ENCODE measurements around the gene HEXIM2. TPM values are rescaled to one million over a fixed set of nuclear protein-coding genes. Genes with fewer than 3 reads are reported as not detected.

Gene HEXIM2
- total and polyA plus RNA-seq, 2 of the 13 experiments (the other 11 are each of a cell fraction or from before 2014, with no cell fraction given) = 27.1 to 32.4 TPM

- no peak for TF ChIP-seq POLR2A (IDR thresholded peaks at IDR 0.05; ENCODE audit: insufficient read depth in 1 of 2, low read depth in 2 of 2, low read length in 2 of 2)
- no peak for TF ChIP-seq ZNF326 (CRISPR knock-in tag; IDR thresholded peaks at IDR 0.05; ENCODE audit: borderline replicate concordance)
- TF ChIP-seq JUN (CRISPR knock-in tag; IDR thresholded peaks at IDR 0.05) = peak; percentile 63; the same call in 1 of the 2 replicates
- peak; percentile 66; the same call in 1 of the 2 replicates for TF ChIP-seq ZNF317 (CRISPR knock-in tag; IDR thresholded peaks at IDR 0.05)
- peak; percentile 80 for TF ChIP-seq ZNF547 (CRISPR knock-in tag; IDR thresholded peaks at IDR 0.05)
- TF ChIP-seq, protein P1, sequence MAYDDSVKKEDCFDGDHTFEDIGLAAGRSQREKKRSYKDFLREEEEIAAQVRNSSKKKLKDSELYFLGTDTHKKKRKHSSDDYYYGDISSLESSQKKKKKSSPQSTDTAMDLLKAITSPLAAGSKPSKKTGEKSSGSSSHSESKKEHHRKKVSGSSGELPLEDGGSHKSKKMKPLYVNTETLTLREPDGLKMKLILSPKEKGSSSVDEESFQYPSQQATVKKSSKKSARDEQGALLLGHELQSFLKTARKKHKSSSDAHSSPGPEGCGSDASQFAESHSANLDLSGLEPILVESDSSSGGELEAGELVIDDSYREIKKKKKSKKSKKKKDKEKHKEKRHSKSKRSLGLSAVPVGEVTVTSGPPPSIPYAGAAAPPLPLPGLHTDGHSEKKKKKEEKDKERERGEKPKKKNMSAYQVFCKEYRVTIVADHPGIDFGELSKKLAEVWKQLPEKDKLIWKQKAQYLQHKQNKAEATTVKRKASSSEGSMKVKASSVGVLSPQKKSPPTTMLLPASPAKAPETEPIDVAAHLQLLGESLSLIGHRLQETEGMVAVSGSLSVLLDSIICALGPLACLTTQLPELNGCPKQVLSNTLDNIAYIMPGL (CRISPR knock-in tag; IDR thresholded peaks at IDR 0.05; ENCODE audit: borderline replicate concordance in 1 of 2, low read depth in 1 of 2) = peak; percentile 100
- TF ChIP-seq, protein P2, sequence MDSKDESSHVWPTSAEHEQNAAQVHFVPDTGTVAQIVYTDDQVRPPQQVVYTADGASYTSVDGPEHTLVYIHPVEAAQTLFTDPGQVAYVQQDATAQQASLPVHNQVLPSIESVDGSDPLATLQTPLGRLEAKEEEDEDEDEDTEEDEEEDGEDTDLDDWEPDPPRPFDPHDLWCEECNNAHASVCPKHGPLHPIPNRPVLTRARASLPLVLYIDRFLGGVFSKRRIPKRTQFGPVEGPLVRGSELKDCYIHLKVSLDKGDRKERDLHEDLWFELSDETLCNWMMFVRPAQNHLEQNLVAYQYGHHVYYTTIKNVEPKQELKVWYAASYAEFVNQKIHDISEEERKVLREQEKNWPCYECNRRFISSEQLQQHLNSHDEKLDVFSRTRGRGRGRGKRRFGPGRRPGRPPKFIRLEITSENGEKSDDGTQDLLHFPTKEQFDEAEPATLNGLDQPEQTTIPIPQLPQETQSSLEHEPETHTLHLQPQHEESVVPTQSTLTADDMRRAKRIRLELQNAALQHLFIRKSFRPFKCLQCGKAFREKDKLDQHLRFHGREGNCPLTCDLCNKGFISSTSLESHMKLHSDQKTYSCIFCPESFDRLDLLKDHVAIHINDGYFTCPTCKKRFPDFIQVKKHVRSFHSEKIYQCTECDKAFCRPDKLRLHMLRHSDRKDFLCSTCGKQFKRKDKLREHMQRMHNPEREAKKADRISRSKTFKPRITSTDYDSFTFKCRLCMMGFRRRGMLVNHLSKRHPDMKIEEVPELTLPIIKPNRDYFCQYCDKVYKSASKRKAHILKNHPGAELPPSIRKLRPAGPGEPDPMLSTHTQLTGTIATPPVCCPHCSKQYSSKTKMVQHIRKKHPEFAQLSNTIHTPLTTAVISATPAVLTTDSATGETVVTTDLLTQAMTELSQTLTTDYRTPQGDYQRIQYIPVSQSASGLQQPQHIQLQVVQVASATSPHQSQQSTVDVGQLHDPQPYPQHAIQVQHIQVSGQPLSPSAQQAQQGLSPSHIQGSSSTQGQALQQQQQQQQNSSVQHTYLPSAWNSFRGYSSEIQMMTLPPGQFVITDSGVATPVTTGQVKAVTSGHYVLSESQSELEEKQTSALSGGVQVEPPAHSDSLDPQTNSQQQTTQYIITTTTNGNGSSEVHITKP (CRISPR knock-in tag; IDR thresholded peaks at IDR 0.05; ENCODE audit: low read depth) = peak; percentile 88; the same call in 1 of the 2 replicates
- TF ChIP-seq, protein P3, sequence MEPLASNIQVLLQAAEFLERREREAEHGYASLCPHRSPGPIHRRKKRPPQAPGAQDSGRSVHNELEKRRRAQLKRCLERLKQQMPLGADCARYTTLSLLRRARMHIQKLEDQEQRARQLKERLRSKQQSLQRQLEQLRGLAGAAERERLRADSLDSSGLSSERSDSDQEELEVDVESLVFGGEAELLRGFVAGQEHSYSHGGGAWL (CRISPR knock-in tag; IDR thresholded peaks at IDR 0.05) = peak; percentile 80
- no peak for TF ChIP-seq HNRNPH1 (optimal IDR thresholded peaks at IDR 0.05; ENCODE audit: low read depth, low read length)
- TF ChIP-seq, protein P4, sequence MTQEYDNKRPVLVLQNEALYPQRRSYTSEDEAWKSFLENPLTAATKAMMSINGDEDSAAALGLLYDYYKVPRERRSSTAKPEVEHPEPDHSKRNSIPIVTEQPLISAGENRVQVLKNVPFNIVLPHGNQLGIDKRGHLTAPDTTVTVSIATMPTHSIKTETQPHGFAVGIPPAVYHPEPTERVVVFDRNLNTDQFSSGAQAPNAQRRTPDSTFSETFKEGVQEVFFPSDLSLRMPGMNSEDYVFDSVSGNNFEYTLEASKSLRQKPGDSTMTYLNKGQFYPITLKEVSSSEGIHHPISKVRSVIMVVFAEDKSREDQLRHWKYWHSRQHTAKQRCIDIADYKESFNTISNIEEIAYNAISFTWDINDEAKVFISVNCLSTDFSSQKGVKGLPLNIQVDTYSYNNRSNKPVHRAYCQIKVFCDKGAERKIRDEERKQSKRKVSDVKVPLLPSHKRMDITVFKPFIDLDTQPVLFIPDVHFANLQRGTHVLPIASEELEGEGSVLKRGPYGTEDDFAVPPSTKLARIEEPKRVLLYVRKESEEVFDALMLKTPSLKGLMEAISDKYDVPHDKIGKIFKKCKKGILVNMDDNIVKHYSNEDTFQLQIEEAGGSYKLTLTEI (CRISPR knock-in tag; conservative IDR thresholded peaks at IDR 0.05) = no peak
- peak; percentile 91 for TF ChIP-seq TBX2 (CRISPR knock-in tag; IDR thresholded peaks at IDR 0.05; ENCODE audit: borderline replicate concordance)
- TF ChIP-seq RAD21 (CRISPR knock-in tag; IDR thresholded peaks at IDR 0.05) = peak; percentile 100
- peak; percentile 86 for TF ChIP-seq HMGXB3 (CRISPR knock-in tag; IDR thresholded peaks at IDR 0.05; ENCODE audit: borderline replicate concordance)
Measured at GRCh38 chr17:45197555-45198334, 36.1 kb downstream of the HEXIM2 start (continued).
